ENCODE measurements around the gene MMP2.

MMP2 gene

DNA sequence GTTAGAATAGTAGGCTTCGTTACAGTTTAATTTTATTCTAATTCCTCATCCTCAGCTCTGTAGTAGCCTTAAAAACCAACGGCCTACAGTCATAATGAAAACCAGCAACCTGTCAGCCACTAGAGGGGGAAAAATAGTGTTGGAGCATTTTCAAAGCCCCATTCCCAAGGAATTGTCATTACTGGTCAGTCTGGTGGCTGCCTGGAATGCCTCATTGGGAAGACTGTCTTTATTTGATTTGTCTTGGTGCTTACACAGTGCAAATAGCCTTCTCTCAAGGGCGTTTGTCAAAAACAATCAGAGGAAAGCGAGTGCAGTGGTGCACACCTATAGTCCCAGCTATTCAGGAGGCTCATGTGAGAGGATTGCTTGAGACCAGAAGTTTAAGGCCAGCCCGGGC, 34.6 kb downstream of the MMP2 start:
- DNase-seq (ENCODE audit: low spot score) = no peak

DNA sequence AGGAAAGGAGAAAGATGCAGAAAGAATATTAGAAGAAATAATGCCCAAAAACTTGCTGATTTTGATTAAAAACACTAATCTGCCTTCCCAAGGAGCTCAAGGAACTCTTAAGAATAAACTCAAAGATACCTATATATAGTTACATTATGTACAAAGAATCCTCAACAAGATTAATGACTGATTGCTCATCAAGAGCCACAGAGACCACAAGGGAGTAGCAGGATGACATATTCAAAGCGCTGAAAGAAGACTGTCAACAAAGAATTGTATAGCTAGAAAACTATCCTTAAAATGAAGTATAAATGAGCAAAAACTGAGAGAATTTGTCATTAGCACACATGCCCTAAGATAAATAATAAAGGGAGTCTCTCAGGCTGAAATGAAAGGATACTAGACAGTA, 36.1 kb downstream of the MMP2 start:
- DNase-seq (ENCODE audit: low spot score) = no peak

DNA sequence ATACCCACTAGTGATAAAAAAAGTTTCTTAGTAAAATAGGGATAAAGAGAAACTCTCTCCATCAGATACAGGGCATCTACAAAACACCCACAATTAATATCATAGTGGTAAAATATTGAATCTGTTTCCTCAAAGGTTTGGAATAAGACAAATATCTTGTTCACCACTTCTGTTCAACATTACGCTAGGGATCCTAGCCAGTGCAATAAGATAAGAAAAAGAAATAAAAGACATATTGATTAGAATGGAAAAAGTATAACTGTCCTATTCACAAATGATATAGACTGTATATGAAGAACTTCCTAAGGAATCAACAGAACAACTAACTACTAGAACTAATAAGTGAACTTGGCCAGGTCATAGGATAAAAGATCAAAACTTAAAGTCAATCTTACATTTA, 42.8 kb downstream of the MMP2 start:
- DNase-seq (ENCODE audit: low spot score) = no peak

DNA sequence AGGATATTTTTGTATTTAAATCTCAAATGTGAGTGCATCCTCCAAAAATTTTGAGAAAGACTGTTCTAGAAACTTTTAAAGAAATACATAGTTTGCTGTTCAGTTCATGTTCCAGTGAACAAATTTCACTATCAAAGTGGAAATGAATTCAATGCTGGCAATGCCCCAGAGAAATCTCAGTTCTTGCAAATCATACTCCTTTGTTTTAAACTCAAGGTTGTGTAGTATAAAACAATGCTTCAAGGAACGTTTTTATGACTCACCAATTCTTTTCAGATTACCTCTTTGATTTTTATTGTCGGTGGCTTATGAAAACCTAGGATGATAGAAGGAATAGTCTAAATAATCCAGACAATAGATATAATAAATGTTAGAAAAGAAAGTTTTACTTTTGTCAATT, 47.4 kb downstream of the MMP2 start:
- DNase-seq (ENCODE audit: low spot score) = no peak

DNA sequence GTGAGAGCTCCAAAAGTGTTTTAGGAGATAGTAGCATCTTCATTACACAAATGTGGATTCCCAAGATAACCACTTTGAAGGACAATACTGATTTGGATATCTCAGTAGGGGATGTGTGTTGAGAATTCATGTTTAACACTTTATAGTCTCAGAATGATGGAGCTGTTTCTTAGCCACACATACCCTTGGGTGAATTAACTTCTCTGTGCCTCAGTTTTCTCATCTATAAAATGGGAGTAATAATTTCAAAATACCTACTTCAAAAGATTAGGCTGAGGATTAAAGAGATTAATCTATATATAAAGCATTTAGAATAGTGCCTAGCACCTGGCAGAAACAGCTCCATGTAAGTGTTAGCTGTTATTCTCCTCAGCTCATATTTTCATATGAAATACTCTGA, 48.9 kb downstream of the MMP2 start:
- no peak for DNase-seq (ENCODE audit: low spot score)

DNA sequence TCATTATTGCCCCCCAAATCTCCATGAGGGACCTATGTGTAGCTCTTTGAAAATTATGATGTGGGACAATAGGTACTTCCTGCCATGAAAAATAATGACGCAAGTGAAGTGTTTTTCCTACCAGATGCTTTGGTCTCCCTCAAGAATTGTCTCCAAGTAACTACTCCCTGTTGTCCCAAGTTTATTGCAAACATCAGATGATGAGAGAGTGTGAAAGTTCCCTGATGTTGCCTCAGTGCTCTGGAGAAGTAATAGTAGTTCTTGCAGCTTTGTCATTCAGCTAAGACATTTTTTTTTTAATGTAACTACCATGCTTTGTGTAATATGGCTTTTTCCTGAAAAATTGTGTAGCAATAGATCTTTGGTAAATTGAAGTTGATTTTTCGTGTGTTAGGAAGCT, 50.0 kb downstream of the MMP2 start:
- no peak for DNase-seq (ENCODE audit: low spot score)

DNA sequence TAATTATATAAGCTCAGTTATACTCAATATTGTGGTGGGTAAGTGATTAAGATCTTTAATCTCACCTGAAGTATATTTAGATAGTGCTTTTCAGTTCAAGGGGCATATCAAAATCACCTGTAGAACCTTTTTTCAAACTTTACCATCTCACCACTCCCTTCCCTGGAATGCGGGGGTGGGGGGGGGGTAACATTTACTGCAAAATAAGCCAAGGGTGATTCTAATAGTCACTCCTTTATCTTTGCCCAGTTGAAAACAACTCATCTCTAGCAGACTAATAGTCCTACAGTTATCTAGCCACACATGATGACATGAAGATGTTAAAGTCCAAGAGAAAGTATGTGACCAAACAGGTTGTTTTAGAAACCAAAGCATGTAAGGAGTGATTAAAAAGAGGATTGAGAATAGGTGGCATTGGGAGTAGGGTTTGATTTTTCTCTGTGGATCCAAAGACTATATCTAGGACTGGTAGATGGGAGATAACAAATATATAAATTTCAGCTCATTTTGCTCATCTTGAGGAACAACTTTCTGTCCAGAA, 51.4 kb downstream of the MMP2 start:
- DNase-seq (ENCODE audit: low spot score) = no peak

DNA sequence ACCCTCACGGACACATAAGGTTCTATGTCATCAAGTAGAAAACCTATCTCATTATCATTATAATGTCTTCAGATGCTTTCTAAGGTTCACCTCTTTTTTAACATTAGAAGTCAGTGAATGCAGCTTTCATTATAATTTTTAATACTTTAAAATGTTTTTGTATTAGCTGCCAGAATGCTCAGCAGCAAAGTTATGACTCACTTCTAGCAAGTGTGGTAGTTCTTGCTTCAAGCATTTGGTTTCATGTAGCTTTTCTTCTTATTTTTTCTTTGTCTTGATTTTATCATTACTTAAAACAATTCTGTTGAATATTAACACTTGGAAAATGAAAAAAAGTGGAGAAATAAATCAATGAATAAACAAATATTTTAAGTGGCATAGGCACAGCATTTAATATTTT, 53.2 kb downstream of the MMP2 start:
- DNase-seq (ENCODE audit: low spot score) = no peak

DNA sequence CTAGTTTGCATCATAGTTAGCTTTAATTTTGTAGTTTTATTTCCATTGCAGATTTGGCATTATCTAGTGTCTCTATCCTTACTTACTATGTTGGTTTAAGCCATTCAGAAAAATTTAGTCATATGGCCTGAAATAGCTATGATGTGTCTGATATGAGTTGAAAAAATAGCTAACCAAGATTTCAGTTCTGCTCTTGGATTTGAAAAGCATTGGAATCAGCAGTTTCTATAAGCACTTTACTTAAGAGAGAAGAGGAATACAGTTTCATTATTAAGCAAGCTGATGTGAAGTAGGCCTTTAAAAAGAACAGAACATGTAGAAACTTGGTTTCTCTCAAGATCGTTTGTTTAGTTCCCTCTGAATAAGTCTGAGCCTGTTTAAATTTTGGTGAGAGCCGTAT, 55.8 kb downstream of the MMP2 start:
- DNase-seq (ENCODE audit: low spot score) = no peak

DNA sequence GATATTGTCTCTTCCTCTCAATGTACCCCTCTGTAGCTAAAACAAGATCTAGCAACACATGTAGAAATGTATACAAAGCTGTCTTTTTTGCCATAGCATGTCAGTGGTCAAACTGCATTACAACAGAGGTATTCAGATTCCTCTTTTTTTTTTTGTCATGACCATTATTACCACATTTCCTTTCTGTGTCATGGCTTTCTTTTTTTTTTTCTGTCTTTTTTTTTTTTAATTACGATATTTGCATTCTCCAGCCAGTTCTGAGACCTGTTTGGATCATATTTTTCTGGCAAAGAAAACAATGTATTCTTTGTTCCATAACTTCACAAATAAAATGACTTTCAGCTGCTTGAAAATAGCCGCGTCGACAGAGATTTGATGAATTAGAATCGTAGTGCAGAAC, 60.1 kb downstream of the MMP2 start:
- DNase-seq (ENCODE audit: low spot score) = no peak

DNA sequence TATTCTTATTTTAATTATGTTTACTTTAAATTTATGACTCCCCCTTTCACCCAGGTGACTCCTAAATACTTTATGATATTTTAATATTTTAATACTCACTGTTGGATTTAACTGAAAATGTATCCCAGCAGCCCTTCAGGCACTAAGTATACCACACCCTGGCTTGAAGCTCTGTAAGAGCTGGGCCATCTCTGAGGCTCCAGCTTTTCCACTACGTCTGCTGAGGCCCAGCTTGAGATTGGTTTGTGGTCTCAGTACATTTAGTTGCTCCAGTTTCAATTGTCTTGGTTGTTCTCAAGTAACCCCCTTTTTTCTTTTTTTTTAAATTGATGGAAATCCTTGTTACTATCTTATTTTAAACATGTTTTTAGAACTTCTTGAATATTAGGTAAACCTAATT, 60.5 kb downstream of the MMP2 start:
- no peak for DNase-seq (ENCODE audit: low spot score)

DNA sequence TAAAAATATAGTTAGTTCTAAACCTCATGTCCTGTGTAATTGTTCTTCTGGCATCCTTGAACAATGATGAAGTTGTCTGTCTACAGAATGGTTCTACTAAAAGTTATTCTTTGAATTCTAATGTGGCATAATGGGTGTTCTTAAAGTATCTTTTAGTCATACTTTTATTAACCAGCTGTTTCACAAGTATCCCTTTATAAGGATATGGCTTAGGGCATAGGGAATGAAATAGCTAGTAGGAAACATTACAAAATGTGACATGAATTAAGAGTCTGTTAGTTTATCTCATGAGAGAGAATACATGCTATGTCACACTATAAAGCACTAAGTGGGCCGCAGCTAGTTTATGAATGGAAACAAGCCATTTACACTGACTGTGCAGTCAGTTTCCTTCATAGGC, 61.2 kb downstream of the MMP2 start:
- no peak for DNase-seq (ENCODE audit: low spot score)

DNA sequence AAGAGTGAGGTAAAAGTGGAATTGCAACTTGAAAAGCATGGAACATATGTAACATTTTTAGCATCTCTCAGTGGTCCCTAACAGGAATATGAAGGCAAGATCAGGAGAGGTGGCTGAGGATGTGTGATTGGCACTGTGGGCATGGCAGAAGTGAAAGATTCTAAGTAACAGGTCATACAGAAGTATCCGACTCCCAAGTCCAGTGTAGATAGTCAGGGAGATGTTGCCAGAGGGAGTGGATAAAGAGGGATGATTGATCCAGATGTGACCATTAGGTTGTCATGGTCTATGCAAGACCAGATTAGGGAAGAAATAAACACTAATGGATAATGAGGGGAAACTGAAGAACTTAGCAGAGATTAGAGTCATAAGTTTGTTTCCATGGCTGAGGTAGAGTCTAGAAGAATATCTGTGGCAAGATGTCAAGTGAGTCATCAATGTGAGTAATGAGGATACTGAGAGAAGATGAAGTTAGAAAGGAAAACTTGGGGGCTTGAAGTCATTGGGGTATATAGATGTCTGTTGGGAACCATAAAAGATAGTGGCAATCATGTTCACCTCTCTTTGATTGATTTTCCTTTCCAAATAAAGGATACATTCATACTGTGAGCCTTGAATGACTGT, 63.6 kb downstream of the MMP2 start:
- no peak for DNase-seq (ENCODE audit: low spot score)

DNA sequence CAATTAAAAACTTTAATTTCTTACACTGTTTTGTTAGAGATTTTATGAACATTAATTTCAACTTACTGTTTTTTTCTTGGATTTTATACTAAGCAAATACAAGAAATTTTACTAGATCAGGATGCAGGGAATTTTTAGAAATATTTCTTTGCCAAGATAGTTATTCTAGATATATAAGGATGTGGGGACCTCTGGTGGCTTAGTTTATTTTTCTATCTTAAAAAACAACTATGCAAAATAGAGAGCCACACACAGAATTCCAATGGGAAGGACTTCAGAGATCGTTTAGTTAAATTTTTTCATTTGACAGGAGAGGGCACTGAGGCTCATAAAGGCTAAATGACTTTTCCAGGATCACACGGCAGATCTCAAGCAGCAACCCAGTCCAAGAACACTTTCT, 64.5 kb downstream of the MMP2 start:
- DNase-seq (ENCODE audit: low spot score) = no peak

DNA sequence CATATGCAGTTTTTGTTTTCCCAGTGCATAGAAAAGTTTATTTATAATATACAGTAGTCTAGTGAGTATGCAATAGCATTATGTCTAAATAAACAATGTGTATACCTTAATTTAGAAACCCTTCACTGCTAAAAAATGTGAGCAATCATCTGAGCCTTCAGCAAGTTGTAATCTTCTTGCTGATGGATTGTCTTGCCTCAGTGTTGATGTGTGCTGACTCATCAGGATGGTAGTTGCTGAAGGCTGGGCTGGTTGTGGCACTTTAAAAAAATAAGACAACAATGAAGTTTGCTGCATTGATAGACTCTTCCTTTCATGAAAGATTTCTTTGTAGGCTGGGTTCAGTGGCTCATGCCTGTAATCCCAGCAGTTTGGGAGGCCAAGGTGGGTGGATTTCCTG, 73.6 kb downstream of the MMP2 start:
- DNase-seq (ENCODE audit: low spot score) = no peak

DNA sequence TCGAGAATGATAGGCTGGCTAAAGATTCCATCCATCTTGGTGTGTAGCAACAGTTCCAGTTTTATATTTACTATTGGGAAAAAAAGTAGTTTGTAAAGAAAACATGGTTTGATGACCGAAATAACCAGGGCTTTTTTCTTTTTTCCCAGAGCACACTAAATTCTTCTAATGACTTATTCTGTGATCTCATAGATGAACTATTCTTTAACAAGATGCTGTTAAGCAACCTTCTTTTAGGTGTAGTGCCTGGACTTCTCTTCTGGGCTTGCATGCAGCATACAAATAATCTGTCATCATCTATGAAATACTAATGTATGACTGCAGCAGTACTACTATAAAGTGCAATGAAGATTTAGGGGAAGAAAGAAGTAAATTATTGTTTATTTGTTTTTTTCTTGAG, 76.4 kb downstream of the MMP2 start:
- DNase-seq (ENCODE audit: low spot score) = no peak
